Ramos (cell line): ENCODE data around the gene MRPL55.

Experiments
- in situ Hi-C: fragments of 300-500 bp; cut with MboI; formaldehyde crosslinking; loops from one replicate; pipeline ENCODE4 v1.14.3; 2022; ENCODE audit warnings: low sequenced_read_pairs; ENCODE audit not compliant: unreplicated experiment

Gene MRPL55

GRCh38 chr1:228089519-228090380, 19.3 kb downstream of the MRPL55 start:
- in situ Hi-C loops, result no loop called here

DNA sequence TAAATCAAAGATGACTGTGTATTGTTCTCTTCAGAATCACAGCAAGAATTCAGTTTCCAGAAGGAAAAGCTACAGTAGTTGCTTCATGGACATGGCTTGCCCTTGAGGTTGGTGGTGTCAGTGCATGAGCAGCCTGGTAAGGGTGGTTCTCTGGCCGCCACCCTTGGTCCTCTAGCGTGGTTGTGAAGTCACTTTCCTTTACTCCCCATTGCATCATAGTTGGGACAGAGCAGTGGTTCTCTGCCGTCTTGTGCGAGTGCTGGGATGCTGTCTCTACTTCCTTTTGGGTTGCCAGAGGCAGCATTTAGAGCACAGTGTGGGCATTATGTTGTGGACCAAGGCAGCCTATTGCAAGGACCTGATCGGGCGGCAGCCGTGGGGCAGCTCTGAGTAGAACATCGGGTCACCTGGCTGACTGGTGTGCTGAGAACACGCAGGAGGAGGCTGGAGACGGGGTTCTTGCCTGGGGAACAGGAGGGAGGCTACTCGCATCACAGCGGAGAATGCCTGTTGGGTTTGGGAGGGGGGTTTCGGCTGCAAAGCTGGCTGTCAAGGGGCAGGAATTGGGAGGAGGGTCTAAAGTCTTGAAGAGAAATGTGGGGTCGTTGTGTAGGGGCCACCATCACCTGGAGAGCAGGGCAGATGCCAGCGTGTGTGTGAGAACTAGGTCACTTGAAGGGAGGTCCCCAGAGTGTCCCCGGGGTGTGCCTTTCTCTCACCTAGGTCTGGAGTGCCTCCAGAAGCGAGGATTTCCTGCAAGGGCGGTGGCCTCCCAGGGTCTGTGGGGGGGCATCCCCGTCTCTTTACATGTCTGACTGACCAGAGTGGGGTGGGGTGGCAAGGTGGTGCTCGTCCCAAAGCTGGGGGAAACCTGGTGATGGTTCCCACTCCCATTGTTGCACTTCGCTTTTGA, 20.3 kb downstream of the MRPL55 start:
- in situ Hi-C loops, result no loop called here

GRCh38 chr1:228087771-228088251, 21.3 kb downstream of the MRPL55 start:
- in situ Hi-C loops, result no loop called here

- in situ Hi-C loops, result no loop called here
Measured at GRCh38 chr1:228085287-228085951, 23.7 kb downstream of the MRPL55 start.

DNA sequence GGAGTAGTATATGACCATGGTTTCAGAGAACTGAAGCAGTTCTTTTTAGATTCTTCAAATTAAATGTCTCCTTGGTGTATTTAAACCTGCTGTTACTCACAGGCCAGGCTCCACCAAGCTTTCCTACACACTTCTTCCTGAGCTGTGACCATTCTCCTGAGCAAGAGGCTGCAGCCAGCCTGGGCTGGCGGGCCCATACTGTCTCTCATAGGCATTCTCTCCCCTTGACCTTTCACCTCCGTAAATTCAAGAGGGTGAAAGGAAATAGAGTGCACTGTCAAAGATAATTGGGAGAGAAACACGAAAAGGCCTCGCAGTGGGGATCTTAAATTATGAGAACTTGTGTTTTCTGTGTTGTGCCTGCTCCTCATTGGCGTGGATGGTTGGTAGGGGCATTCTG, 24.3 kb downstream of the MRPL55 start:
- in situ Hi-C loops, result no loop called here

- in situ Hi-C loops, result no loop called here
Measured at GRCh38 chr1:228084325-228084724, 24.8 kb downstream of the MRPL55 start.

DNA sequence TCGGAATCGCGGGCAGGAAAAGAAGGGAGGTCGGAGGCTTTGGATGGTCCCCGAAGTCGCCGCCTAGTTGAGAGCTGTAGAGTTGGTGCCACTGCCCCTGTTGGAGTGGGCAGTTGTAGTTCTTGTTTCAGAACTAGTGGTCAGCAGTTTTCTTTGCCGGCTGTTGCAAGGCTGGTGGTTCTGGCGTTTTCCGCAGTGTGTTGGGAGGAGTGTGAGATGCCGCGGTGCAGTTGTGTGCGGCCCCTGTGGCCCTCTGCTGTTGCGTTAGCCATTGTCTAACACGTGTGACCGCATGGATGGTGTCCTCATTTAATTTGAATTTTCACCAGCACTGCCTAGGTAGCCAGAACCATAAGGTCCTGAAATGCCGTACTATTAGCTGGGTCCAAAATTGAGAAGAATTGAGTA, 25.2 kb downstream of the MRPL55 start:
- in situ Hi-C loops, result no loop called here

GRCh38 chr1:228082918-228083870, 25.9 kb downstream of the MRPL55 start:
- in situ Hi-C loops, result no loop called here

DNA sequence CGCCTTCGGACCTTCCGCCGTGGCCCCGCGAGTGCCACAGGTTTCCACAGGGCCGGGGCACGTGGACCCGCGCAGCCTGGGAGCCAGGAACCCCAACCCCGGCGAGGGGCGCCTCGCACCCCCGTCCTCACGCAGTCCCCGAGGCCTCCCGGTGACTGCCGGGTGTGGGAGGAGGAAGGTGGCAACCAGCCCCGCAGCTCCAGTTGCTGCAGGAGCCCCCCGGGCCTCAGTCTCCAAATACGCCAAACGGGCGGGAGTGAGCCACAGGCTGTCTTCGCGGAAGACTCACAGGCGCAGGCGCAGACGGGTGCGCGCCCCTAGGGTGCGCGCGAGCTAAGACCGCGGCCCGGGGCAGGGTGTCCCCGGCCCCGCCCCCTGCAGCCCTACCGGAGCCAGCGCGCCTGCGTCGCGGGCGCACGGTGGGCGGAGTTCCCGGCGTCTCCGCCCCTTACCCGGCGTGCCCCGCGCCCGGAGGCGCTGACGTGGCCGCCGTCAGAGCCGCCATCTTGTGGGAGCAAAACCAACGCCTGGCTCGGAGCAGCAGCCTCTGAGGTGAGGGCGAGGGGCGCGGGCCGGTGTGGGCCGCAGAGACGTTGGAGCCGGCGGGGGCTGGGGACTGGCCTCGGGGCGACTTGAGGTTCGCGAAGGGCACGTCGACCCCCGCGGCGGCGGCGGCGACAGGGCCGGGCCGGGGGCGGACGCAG, 26.7 kb downstream of the MRPL55 start, which contains the start of gene ARF1:
Gene ARF1 (plus strand): TSS at position 495 of the 704 bp plus-strand sequence. CDS start 14,407 bp downstream, outside the sequence.
- in situ Hi-C loops, result no loop called here

GRCh38 chr1:228081578-228082213, 27.4 kb downstream of the MRPL55 start:
- in situ Hi-C loops, result no loop called here

DNA sequence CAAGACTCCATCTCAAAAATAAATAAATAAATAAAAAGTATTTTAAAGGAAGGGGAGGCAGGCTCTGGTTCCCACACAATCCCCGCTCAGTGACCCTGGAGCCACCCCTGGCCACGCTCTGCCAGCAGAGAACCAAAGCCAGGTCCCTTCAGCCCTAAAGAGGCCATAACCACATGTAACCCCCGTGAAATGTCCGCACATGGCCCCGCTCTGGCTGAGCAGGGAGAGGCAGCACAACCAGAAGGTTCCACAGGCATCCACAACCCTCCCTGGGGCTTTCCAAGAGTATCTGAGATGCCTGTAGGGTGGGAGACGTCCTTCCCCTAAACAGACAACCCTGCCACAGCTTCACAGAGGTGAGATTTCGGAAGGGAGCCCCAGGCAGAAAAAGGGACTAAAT, 28.0 kb downstream of the MRPL55 start:
- in situ Hi-C loops, result no loop called here

GRCh38 chr1:228079601-228080263, 29.4 kb downstream of the MRPL55 start:
- in situ Hi-C loops, result no loop called here

GRCh38 chr1:228079013-228079412, 30.1 kb downstream of the MRPL55 start:
- in situ Hi-C loops, result no loop called here

GRCh38 chr1:228077565-228078330, 31.4 kb downstream of the MRPL55 start:
- in situ Hi-C loops, result no loop called here

DNA sequence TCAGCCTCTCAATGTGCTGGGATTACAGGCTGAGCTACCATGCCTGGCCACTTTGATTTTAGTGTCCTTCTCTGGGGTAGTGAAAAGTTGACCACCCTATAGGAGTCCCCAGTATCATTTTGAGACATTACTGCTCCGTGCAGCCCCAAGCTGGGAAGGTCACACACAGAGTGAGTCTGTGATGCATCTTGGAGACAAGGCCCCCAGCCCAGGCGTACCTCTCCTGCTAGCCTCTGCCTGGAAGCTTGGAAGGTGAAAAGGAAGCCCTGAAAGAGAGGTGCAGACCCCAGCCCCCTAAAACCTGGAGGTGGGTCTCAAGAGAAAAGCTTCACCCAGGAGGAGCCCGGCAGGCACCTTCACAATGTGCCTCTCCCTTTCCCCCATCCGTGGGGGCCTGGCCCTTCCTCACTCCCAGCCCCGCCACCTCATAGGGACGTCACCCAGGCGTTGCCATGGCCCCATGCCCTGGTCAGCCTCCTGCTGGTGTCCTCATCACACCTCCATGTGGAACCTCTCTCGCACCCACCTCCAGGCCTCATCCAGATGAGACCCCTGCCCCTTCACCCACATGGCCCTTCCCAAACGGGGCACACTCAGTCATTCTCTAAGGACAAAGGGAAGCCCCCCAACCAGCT, 32.2 kb downstream of the MRPL55 start:
- in situ Hi-C loops, result no loop called here

DNA sequence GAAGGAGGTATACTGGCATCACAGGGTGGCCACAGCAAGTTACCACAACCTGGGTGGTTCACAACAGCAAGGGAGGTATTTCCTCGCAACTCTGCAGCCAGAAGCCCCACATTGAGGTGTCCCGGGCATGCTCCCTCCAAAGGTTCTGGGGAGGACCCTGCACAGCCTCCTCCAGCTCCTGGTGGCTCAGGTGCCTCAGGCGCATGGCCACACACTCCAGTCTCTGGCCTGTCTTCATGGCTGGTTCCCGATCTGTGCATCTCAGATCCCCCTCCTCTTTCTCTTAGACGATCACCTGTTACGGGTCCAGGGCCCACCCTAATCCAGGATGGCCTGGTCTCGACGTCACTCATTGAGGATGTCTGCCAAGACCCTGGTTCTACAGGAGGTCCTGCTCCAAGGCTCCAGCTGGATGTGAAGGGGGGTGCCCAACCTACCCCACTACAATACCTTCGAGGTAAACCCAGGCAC, 33.3 kb downstream of the MRPL55 start:
- in situ Hi-C loops, result no loop called here
